Karpas-422 (cell line): ENCODE data around the gene TNFRSF1A. TPM values are rescaled to one million over a fixed set of nuclear protein-coding genes. Genes with fewer than 3 reads are reported as not detected.

ENCODE experiments used
- DNase-seq: peaks from one replicate; pipeline ENCODE4 v3.0.0-alpha.2; 2015
- H2AFZ ChIP-seq: fragments of 200-600 bp; sonication (generic); 2 replicates; pipeline ENCODE4 v1.6.1; 2014; ENCODE audit warnings: antibody characterized with exemption, low read length, mixed read lengths
- H3K27ac ChIP-seq: fragments of 200-600 bp; sonication (generic); 2 replicates; pipeline ENCODE4 v1.5.1; 2014; ENCODE audit warnings: mild to moderate bottlenecking, low read length, moderate library complexity
- H3K27me3 ChIP-seq: fragments of 200-600 bp; sonication (generic); 2 replicates; pipeline ENCODE4 v1.6.1; 2014; ENCODE audit warnings: low read length, mixed read lengths
- H3K36me3 ChIP-seq: fragments of 200-600 bp; sonication (generic); 2 replicates; pipeline ENCODE4 v1.6.1; 2014; ENCODE audit warnings: low read length, mixed read lengths; ENCODE audit not compliant: insufficient read depth
- H3K4me1 ChIP-seq: fragments of 200-600 bp; sonication (generic); 2 replicates; pipeline ENCODE4 v1.6.1; 2014; ENCODE audit warnings: mild to moderate bottlenecking, low read length, mixed read lengths
- H3K4me2 ChIP-seq: fragments of 200-600 bp; sonication (generic); 2 replicates; pipeline ENCODE4 v1.6.1; 2014; ENCODE audit warnings: low read length, low read depth, mild to moderate bottlenecking; ENCODE audit not compliant: poor library complexity, severe bottlenecking
- H3K4me3 ChIP-seq: fragments of 200-600 bp; sonication (generic); 2 replicates; pipeline ENCODE4 v1.5.1; 2014; ENCODE audit warnings: mild to moderate bottlenecking, antibody characterized with exemption, low read length, mixed read lengths
- H3K79me2 ChIP-seq: fragments of 200-600 bp; sonication (generic); 2 replicates; pipeline ENCODE4 v1.6.1; 2014; ENCODE audit warnings: mild to moderate bottlenecking, low read length, mixed read lengths
- H3K9ac ChIP-seq: fragments of 200-600 bp; sonication (generic); 2 replicates; pipeline ENCODE4 v1.6.0; 2014; ENCODE audit warnings: low read length
- H3K9me2 ChIP-seq: fragments of 200-600 bp; sonication (generic), shearing (Covaris generic); replicated peaks from 2 replicates; pipeline ENCODE4 v1.6.0; 2014; ENCODE audit warnings: mild to moderate bottlenecking, low read length, moderate library complexity; ENCODE audit not compliant: insufficient read depth
- H3K9me3 ChIP-seq: fragments of 300-700, 200-600 bp; sonication (generic); 2 replicates; pipeline ENCODE4 v1.6.1; 2014; ENCODE audit warnings: low read length, mixed read lengths
- H4K20me1 ChIP-seq: fragments of 200-600 bp; sonication (generic); 2 replicates; pipeline ENCODE4 v1.6.1; 2014; ENCODE audit warnings: mild to moderate bottlenecking, antibody characterized with exemption, low read length, low read depth; ENCODE audit not compliant: insufficient read depth
- total RNA-seq: library from RNA; depleted of rRNA; stranded (reverse); fragments of >200 nt; shearing (Covaris generic); gene quantifications from 2 replicates; pipeline ENCODE4 v1.2.3, GENCODE V29; 2014; ENCODE audit warnings: low replicate concordance

TNFRSF1A gene
- total RNA-seq, 1 experiment from 2014 or later: not detected

DNA sequence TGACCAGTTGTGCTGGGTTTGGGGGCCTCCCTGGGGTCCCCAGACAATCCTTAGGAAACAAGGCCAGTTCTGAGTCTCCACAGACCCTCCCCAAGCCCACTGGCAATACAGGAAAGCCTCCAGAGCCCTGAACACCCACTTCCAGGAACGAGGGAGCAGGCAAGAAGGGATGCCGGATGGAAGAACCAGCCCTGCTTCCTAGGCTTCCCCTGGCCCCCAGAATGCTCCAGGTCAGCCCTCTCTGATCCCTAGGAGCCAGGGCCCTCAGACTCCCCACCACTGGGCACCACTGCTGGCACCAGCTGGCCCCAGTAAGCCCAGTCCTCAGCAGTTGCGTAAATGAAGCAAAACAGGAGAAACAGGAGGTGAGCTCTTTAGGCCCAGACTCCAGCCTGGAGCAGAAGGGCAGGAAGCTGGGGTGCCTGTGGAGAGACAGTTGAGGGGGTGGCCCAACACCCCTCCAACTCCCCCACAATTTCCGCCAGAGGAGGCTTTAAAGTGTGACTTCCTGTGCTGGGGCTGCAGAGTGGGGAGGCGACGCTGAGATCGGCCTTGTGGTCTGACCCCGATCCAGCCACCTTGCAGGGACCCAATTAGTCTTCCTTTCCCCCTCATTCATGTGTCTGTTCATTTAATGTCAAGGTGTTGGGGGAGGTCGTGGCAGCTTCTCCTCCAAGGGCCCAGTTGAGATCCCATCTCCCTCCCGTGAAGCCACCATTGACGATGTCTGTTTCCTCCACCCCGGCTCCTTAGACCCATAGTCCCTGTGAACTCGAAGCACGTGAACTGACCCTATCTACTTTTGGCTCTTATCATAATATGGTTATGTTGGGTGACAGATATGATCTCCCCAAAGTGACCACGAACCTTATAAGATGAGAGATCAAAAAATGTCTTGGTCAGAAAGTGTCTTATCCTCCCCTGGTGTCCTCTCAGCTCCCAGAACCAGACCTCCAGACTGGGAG is 4.7 kb downstream of the TNFRSF1A start:
- no peak overlapping the region for H3K9ac ChIP-seq
- H3K9me2 ChIP-seq: no peaks in the 10 kb centered on the region
- no peak overlapping the region for H2AFZ ChIP-seq

DNA sequence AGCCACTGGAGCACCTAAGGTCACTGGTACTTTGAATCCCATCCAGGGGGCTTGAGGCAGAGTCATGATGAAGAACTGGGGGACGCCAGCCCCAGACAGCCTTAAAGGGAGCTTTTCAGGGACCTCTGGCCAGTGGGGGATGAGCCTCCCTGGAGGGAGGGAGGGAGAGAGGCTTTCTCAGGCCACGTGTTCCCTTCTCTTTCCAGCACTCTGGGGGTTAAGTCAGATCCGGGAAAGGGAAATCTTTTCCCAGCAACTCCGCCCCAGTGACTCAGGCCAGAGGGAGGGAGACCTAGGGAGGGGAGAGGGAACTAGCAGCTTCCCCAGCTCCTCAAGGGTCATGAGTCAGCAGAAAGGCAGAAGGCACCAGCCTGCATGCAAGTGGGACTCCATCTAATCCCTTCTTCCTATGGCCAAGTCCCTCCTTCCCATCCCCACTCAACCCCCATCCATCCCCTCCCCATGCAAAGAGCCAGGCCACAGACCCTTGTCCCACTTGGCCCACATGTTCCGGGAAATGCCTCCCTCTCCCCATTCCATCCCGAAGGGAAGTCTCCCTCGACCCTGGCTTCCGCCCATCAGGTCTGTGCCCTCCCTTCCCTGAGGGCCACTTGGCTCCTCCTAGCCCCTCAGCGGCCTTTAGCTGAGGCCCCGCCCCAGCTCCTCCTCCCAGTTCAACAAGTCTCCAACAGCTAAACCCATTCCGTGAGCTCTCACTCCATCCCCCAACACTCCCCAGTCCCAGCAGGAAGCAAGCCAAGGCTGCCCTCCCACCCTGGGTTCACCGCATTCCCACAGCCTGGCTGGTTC is 5.6 kb downstream of the TNFRSF1A start:
- Histone ChIP-seq H3K9ac (0 out of 2 replicates have a peak overlapping the region, but pooled peaks have one; percentile 19), H2AFZ (0 out of 2 replicates have a peak overlapping the region, but pooled peaks have one; percentile 2), H3K27me3 (no peaks in the 10 kb centered on the region), H4K20me1 (peaks cover 16% of the 10 kb centered on the region), H3K27ac (no peak overlapping the region), H3K4me2 (peak overlapping the region; percentile 18), H3K9me2 (no peaks in the 10 kb centered on the region), H3K4me3 (no peak overlapping the region), H3K36me3 (no peaks in the 10 kb centered on the region), H3K4me1 (peaks cover 19% of the 10 kb centered on the region), H3K9me3 (no peaks in the 10 kb centered on the region), H3K79me2 (no peaks in the 10 kb centered on the region)
- no peak for DNase-seq

More for the DNA sequence above, 4.7 kb downstream of the TNFRSF1A start:
- H3K9me3 ChIP-seq: no peaks in the 10 kb centered on the region
- peaks cover 23% of the 10 kb centered on the region for H3K4me1 ChIP-seq
- no peak overlapping the region for H3K27ac ChIP-seq
- no peak overlapping the region for H3K4me2 ChIP-seq
- DNase-seq: no peak
- H4K20me1 ChIP-seq: peaks cover 16% of the 10 kb centered on the region
- no peaks in the 10 kb centered on the region for H3K27me3 ChIP-seq
- no peak overlapping the region for H3K4me3 ChIP-seq
- no peaks in the 10 kb centered on the region for H3K79me2 ChIP-seq
- no peaks in the 10 kb centered on the region for H3K36me3 ChIP-seq

- Histone ChIP-seq H3K4me3 (no peak overlapping the region), H3K79me2 (no peaks in the 10 kb centered on the region), H2AFZ (0 out of 2 replicates have a peak overlapping the region, but pooled peaks have one; percentile 2), H3K4me2 (peak overlapping the region; percentile 18), H3K9ac (0 out of 2 replicates have a peak overlapping the region, but pooled peaks have one; percentile 19), H4K20me1 (peaks cover 22% of the 10 kb centered on the region), H3K27ac (no peak overlapping the region), H3K4me1 (peaks cover 26% of the 10 kb centered on the region), H3K9me3 (no peaks in the 10 kb centered on the region), H3K36me3 (no peaks in the 10 kb centered on the region), H3K27me3 (no peaks in the 10 kb centered on the region), H3K9me2 (no peaks in the 10 kb centered on the region)
- peak; percentile 83 for DNase-seq
Measured at GRCh38 chr12:6335451-6336078, 6.3 kb downstream of the TNFRSF1A start.

GRCh38 chr12:6334940-6335450 is 6.9 kb downstream of the TNFRSF1A start:
- Histone ChIP-seq H3K9me2 (no peaks in the 10 kb centered on the region), H4K20me1 (peaks cover 25% of the 10 kb centered on the region), H3K27me3 (no peaks in the 10 kb centered on the region), H3K4me1 (peaks cover 32% of the 10 kb centered on the region), H3K9me3 (no peaks in the 10 kb centered on the region), H3K79me2 (no peaks in the 10 kb centered on the region), H3K9ac (no peak overlapping the region), H3K4me2 (no peak overlapping the region), H2AFZ (no peak overlapping the region), H3K36me3 (no peaks in the 10 kb centered on the region), H3K4me3 (no peak overlapping the region), H3K27ac (no peak overlapping the region)
- no peak for DNase-seq

- H3K9ac ChIP-seq: no peak overlapping the region
- H3K4me3 ChIP-seq: no peak overlapping the region
- no peak for DNase-seq
- H3K27ac ChIP-seq: no peak overlapping the region
- H3K4me1 ChIP-seq: peaks cover 38% of the 10 kb centered on the region
- H3K36me3 ChIP-seq: no peaks in the 10 kb centered on the region
- no peaks in the 10 kb centered on the region for H3K79me2 ChIP-seq
- no peak overlapping the region for H3K4me2 ChIP-seq
- H3K27me3 ChIP-seq: no peaks in the 10 kb centered on the region
- H3K9me2 ChIP-seq: no peaks in the 10 kb centered on the region
- H3K9me3 ChIP-seq: no peaks in the 10 kb centered on the region
- H4K20me1 ChIP-seq: peaks cover 27% of the 10 kb centered on the region
- H2AFZ ChIP-seq: no peak overlapping the region
Measured at GRCh38 chr12:6334359-6334758, 7.5 kb downstream of the TNFRSF1A start.

GRCh38 chr12:6333566-6333965 is 8.3 kb downstream of the TNFRSF1A start:
- H3K9me3 ChIP-seq: no peaks in the 10 kb centered on the region
- H3K4me2 ChIP-seq: no peak overlapping the region
- H3K9me2 ChIP-seq: no peaks in the 10 kb centered on the region
- no peak overlapping the region for H2AFZ ChIP-seq
- H3K36me3 ChIP-seq: no peaks in the 10 kb centered on the region
- H3K9ac ChIP-seq: no peak overlapping the region
- H3K4me3 ChIP-seq: no peak overlapping the region
- H3K79me2 ChIP-seq: no peaks in the 10 kb centered on the region
- H3K27me3 ChIP-seq: no peaks in the 10 kb centered on the region
- H4K20me1 ChIP-seq: peaks cover 32% of the 10 kb centered on the region
- H3K27ac ChIP-seq: no peak overlapping the region
- H3K4me1 ChIP-seq: peaks cover 38% of the 10 kb centered on the region
- DNase-seq: no peak

GRCh38 chr12:6333029-6333428 is 8.8 kb downstream of the TNFRSF1A start:
- no peak for DNase-seq
- no peak overlapping the region for H3K4me3 ChIP-seq
- H3K27ac ChIP-seq: no peak overlapping the region
- no peak overlapping the region for H3K9ac ChIP-seq
- H3K9me2 ChIP-seq: no peaks in the 10 kb centered on the region
- H2AFZ ChIP-seq: no peak overlapping the region
- no peak overlapping the region for H3K4me2 ChIP-seq
- no peaks in the 10 kb centered on the region for H3K79me2 ChIP-seq
- H3K4me1 ChIP-seq: peaks cover 38% of the 10 kb centered on the region
- peaks cover 35% of the 10 kb centered on the region for H4K20me1 ChIP-seq
- H3K36me3 ChIP-seq: no peaks in the 10 kb centered on the region
- H3K9me3 ChIP-seq: no peaks in the 10 kb centered on the region
- H3K27me3 ChIP-seq: no peaks in the 10 kb centered on the region
